GM23338 (cell line): ENCODE measurements around the gene B4GALT5. TPM values are rescaled to one million over a fixed set of nuclear protein-coding genes. Genes with fewer than 3 reads are reported as not detected.

Experiments used
- ATAC-seq: fragments of 200-7000 bp; cut with Tn5 transposase; 3 replicates; pipeline ENCODE4 v1.9.1; 2020
- DNase-seq: peaks from one replicate; pipeline ENCODE4 v3.0.0-alpha.2; 2015; ENCODE audit warnings: low spot score
- H2AFZ ChIP-seq: fragments of 200-600 bp; sonication (generic); 2 replicates; pipeline ENCODE4 v1.8.0; 2016; ENCODE audit warnings: antibody characterized with exemption, mild to moderate bottlenecking, moderate library complexity
- H3F3A ChIP-seq: fragments of 200-600 bp; sonication (generic); replicated peaks from 2 replicates; pipeline ENCODE4 v1.8.0; 2017; ENCODE audit warnings: antibody characterized with exemption, mixed run types, low read depth
- H3K27ac ChIP-seq: fragments of 200-600 bp; sonication (generic); 2 replicates; pipeline ENCODE4 v1.6.1; 2016; ENCODE audit warnings: low read depth
- H3K27me3 ChIP-seq: fragments of 200-600 bp; sonication (generic); 2 replicates; pipeline ENCODE4 v1.8.0; 2016; ENCODE audit warnings: mild to moderate bottlenecking, mixed run types, moderate library complexity; ENCODE audit not compliant: insufficient read depth
- H3K36me3 ChIP-seq: fragments of 200-600 bp; sonication (generic); 2 replicates; pipeline ENCODE4 v1.8.0; 2016; ENCODE audit warnings: mild to moderate bottlenecking; ENCODE audit not compliant: insufficient read depth
- H3K4me1 ChIP-seq: fragments of 200-600 bp; sonication (generic); 2 replicates; pipeline ENCODE4 v1.8.0; 2016; ENCODE audit warnings: mild to moderate bottlenecking, moderate library complexity; ENCODE audit not compliant: insufficient read depth
- H3K4me2 ChIP-seq: fragments of 200-600 bp; sonication (generic); 2 replicates; pipeline ENCODE4 v1.7.1; 2017; ENCODE audit warnings: mixed run types
- H3K4me3 ChIP-seq: fragments of 200-600 bp; sonication (generic); 2 replicates; pipeline ENCODE4 v1.6.1; 2016; ENCODE audit warnings: mixed run types
- H3K79me2 ChIP-seq: fragments of 200-600 bp; sonication (generic); replicated peaks from 2 replicates; pipeline ENCODE4 v1.8.0; 2017; ENCODE audit warnings: mild to moderate bottlenecking; ENCODE audit not compliant: insufficient read depth
- H3K9me2 ChIP-seq: fragments of 200-600 bp; sonication (generic); 2 replicates; pipeline ENCODE4 v1.8.0; 2017; ENCODE audit not compliant: insufficient read depth
- H4K20me1 ChIP-seq: fragments of 200-600 bp; sonication (generic); replicated peaks from 2 replicates; pipeline ENCODE4 v1.8.0; 2017; ENCODE audit warnings: mild to moderate bottlenecking; ENCODE audit not compliant: insufficient read depth
- H3K27ac Mint-ChIP-seq: 2 replicates; pipeline ENCODE4 v1.8.0; 2020; ENCODE audit warnings: inconsistent platforms, mild to moderate bottlenecking, moderate library complexity, mixed read lengths
- H3K27me3 Mint-ChIP-seq: 3 replicates; pipeline ENCODE4 v1.8.0; 2022; ENCODE audit warnings: low read depth, mild to moderate bottlenecking, moderate library complexity, mixed read lengths, inconsistent platforms; ENCODE audit not compliant: insufficient read depth, poor library complexity
- H3K36me3 Mint-ChIP-seq: 3 replicates; pipeline ENCODE4 v1.8.0; 2021; ENCODE audit warnings: low read depth, mild to moderate bottlenecking, inconsistent platforms, moderate library complexity, mixed read lengths
- H3K4me1 Mint-ChIP-seq: 3 replicates; pipeline ENCODE4 v1.8.0; 2020; ENCODE audit warnings: mild to moderate bottlenecking, inconsistent platforms, mixed read lengths
- H3K4me3 Mint-ChIP-seq: 3 replicates; pipeline ENCODE4 v1.8.0; 2021; ENCODE audit warnings: moderate library complexity, mild to moderate bottlenecking, inconsistent platforms, mixed read lengths
- H3K9me3 Mint-ChIP-seq: 3 replicates; pipeline ENCODE4 v1.8.0; 2020; ENCODE audit warnings: moderate library complexity, mild to moderate bottlenecking, inconsistent platforms, mixed read lengths
- CREB1 ChIP-seq: fragments of 250-450 bp; sonication (Bioruptor Pico); IDR thresholded peaks from 2 replicates; pipeline ENCODE4 v1.5.0; 2020; ENCODE audit warnings: low read depth, mild to moderate bottlenecking, moderate library complexity
- CTCF ChIP-seq, 2 experiments: fragments of 200-600 bp in 1 of 2; sonication (generic) in 1 of 2; conservative IDR thresholded peaks; 2 replicates each; pipeline versions ENCODE4 v1.5.1 to v1.6.1; 2016 to 2017; ENCODE audit warnings: antibody characterized with exemption in 2 of 2, low read depth in 2 of 2, mild to moderate bottlenecking in 2 of 2, moderate library complexity in 1 of 2
- ETS1 ChIP-seq: IDR thresholded peaks from 2 replicates; pipeline ENCODE4 v1.6.1; 2016; ENCODE audit warnings: antibody characterized with exemption
- EZH2 ChIP-seq: fragments of 200-600 bp; sonication (generic); IDR thresholded peaks from one replicate; pipeline ENCODE4 v1.8.0; 2017; ENCODE audit warnings: antibody characterized with exemption, mild to moderate bottlenecking, low read depth; ENCODE audit not compliant: unreplicated experiment
- EZH2phosphoT487 ChIP-seq: fragments of 200-600 bp; sonication (generic); IDR thresholded peaks from one replicate; pipeline ENCODE4 v1.8.1; 2018; ENCODE audit warnings: antibody characterized with exemption; ENCODE audit not compliant: unreplicated experiment
- JUNB ChIP-seq: IDR thresholded peaks from one replicate; pipeline ENCODE4 v1.6.1; 2016; ENCODE audit warnings: antibody characterized with exemption; ENCODE audit not compliant: unreplicated experiment
- NANOG ChIP-seq: IDR thresholded peaks from 2 replicates; pipeline ENCODE4 v1.6.1; 2016; ENCODE audit warnings: antibody characterized with exemption, borderline replicate concordance
- POLR2AphosphoS5 ChIP-seq: IDR thresholded peaks from 2 replicates; pipeline ENCODE4 v1.6.1; 2016; ENCODE audit warnings: antibody characterized with exemption, low read depth
- REST ChIP-seq: IDR thresholded peaks from one replicate; pipeline ENCODE4 v1.6.1; 2018; ENCODE audit warnings: antibody characterized with exemption; ENCODE audit not compliant: unreplicated experiment
- STAT1 ChIP-seq: IDR thresholded peaks from one replicate; pipeline ENCODE4 v1.6.1; 2016; ENCODE audit warnings: antibody characterized with exemption; ENCODE audit not compliant: unreplicated experiment
- ZNF114 ChIP-seq: fragments of 250-450 bp; sonication (Bioruptor Pico); IDR thresholded peaks from 2 replicates; pipeline ENCODE4 v1.5.0; 2020; ENCODE audit warnings: mild to moderate bottlenecking, moderate library complexity
- ZNF331 ChIP-seq: fragments of 250-450 bp; sonication (Bioruptor Pico); IDR thresholded peaks from 2 replicates; pipeline ENCODE4 v1.5.0; 2020; ENCODE audit warnings: low read depth, mild to moderate bottlenecking, moderate library complexity
- ZNF462 ChIP-seq: fragments of 250-450 bp; sonication (Bioruptor Pico); IDR thresholded peaks from 2 replicates; pipeline ENCODE4 v1.5.0; 2020; ENCODE audit warnings: mild to moderate bottlenecking, moderate library complexity
- polyA plus RNA-seq: library from polyadenylated mRNA; unstranded; fragments of >200 nt; fragmentation: Nextera tagmentation; extraction: Ambion mirVana; gene quantifications from 2 replicates; pipeline ENCODE4 v1.2.1, GENCODE V29; 2016
- total RNA-seq: library from RNA; depleted of rRNA; stranded (reverse); fragments of >200 nt; shearing (Covaris generic); gene quantifications from 2 replicates; pipeline ENCODE4 v1.2.3, GENCODE V29; 2014

The B4GALT5 gene
- total and polyA plus RNA-seq, 2 experiments from 2014 or later = 19.1 to 50.3 TPM

- H3K4me1 Mint-ChIP-seq = peaks cover 57% of the 10 kb centered on the region
- DNase-seq = no peak
- no peak for ATAC-seq
Observed at GRCh38 chr20:49630396-49630951, 83.2 kb downstream of the B4GALT5 start.

More at GRCh38 chr20:49630396-49630951, 83.2 kb downstream of the B4GALT5 start:
- Histone ChIP-seq H3K4me1 (peaks cover 45% of the 10 kb centered on the region), H3K27ac (peak overlapping the region; percentile 90; the same call in 1 of the 2 replicates), H3K79me2 (peaks cover 7% of the 10 kb centered on the region), H3K9me2 (no peaks in the 10 kb centered on the region), H2AFZ (no peak overlapping the region), H3K4me3 (no peak overlapping the region), H3K36me3 (peaks cover 7% of the 10 kb centered on the region; the same call in 1 of the 2 replicates), H4K20me1 (peaks cover 5% of the 10 kb centered on the region; the same call in 1 of the 2 replicates), H3K4me2 (no peak overlapping the region), H3F3A (peaks cover 4% of the 10 kb centered on the region), H3K27me3 (no peaks in the 10 kb centered on the region)
- peaks cover 21% of the 10 kb centered on the region for H3K27me3 Mint-ChIP-seq
- TF ChIP-seq EZH2phosphoT487 = no peak
- TF ChIP-seq CREB1 (CRISPR knock-in tag) = no peak
- no peak for TF ChIP-seq CTCF (conservative IDR thresholded peaks at IDR 0.05; ENCODE audit: low read depth in 2 of 2)
- no peak for TF ChIP-seq STAT1
- no peak for TF ChIP-seq ZNF114 (CRISPR knock-in tag)
- no peak for TF ChIP-seq ETS1
- TF ChIP-seq EZH2 = no peak
- no peak for TF ChIP-seq NANOG
- no peak for TF ChIP-seq POLR2AphosphoS5
- TF ChIP-seq REST = no peak
- no peak for TF ChIP-seq ZNF331 (CRISPR knock-in tag)
- no peak for TF ChIP-seq ZNF462 (CRISPR knock-in tag)
- TF ChIP-seq JUNB = no peak
- peaks cover 2% of the 10 kb centered on the region; the same call in 2 of the 3 replicates for H3K9me3 Mint-ChIP-seq
- peaks cover 29% of the 10 kb centered on the region for H3K36me3 Mint-ChIP-seq
- no peak overlapping the region for H3K4me3 Mint-ChIP-seq
- no peak overlapping the region for H3K27ac Mint-ChIP-seq
